Limb (tissue), 2 donors: ENCODE results near the gene SLC20A1.

ENCODE experiments used
- DNase-seq, 2 donors: peaks; one replicate each; pipeline ENCODE4 v3.0.0-alpha.2; 2016; ENCODE audit errors: extremely low spot score in 2 of 2

SLC20A1 gene

GRCh38 chr2:112708968-112709367, 63.2 kb downstream of the SLC20A1 start:
- no peak for DNase-seq

GRCh38 chr2:112709703-112710102, 64.0 kb downstream of the SLC20A1 start:
- DNase-seq: no peak

- DNase-seq: no peak
These were observed 65.4 kb downstream of the SLC20A1 start for GRCh38 chr2:112710956-112711750.

- DNase-seq: no peak
These were observed 66.7 kb downstream of the SLC20A1 start for GRCh38 chr2:112712465-112712864.

- no peak for DNase-seq
These were observed 67.3 kb downstream of the SLC20A1 start for GRCh38 chr2:112712903-112713584.
